Measurements from ENCODE around the gene PAK3. TPM values are rescaled to one million over a fixed set of nuclear protein-coding genes. Genes with fewer than 3 reads are reported as not detected.

Gene PAK3
- total RNA-seq, 1 donor from 2014 or later: 10.8 TPM

GRCh38 chrX:111165902-111166301 is 69.9 kb downstream of the PAK3 start:
- no peak for DNase-seq (ENCODE audit: extremely low spot score, unreplicated experiment)

GRCh38 chrX:111167334-111167733 is 71.3 kb downstream of the PAK3 start:
- no peak for DNase-seq (ENCODE audit: extremely low spot score, unreplicated experiment)
- no peaks in the 10 kb centered on the region for H3K9me3 Mint-ChIP-seq
- no peaks in the 10 kb centered on the region for H3K27me3 Mint-ChIP-seq
- H3K4me3 Mint-ChIP-seq: no peak overlapping the region
- no peaks in the 10 kb centered on the region for H3K36me3 Mint-ChIP-seq
- H3K27ac Mint-ChIP-seq: no peak overlapping the region
- TF ChIP-seq CTCF (conservative IDR thresholded peaks at IDR 0.05): no peak
- H3K4me1 Mint-ChIP-seq (ENCODE audit: unreplicated experiment): no peaks in the 10 kb centered on the region

More at GRCh38 chrX:111165902-111166301, 69.9 kb downstream of the PAK3 start:
- no peaks in the 10 kb centered on the region for H3K9me3 Mint-ChIP-seq
- H3K4me1 Mint-ChIP-seq (ENCODE audit: unreplicated experiment): no peaks in the 10 kb centered on the region
- H3K4me3 Mint-ChIP-seq: no peak overlapping the region
- H3K36me3 Mint-ChIP-seq: no peaks in the 10 kb centered on the region
- H3K27me3 Mint-ChIP-seq: no peaks in the 10 kb centered on the region
- TF ChIP-seq CTCF (conservative IDR thresholded peaks at IDR 0.05): no peak
- no peak overlapping the region for H3K27ac Mint-ChIP-seq

- Mint-ChIP-seq H3K27me3 (no peaks in the 10 kb centered on the region), H3K4me1 (ENCODE audit: unreplicated experiment) (no peaks in the 10 kb centered on the region), H3K36me3 (no peaks in the 10 kb centered on the region), H3K4me3 (no peak overlapping the region), H3K27ac (no peak overlapping the region), H3K9me3 (no peaks in the 10 kb centered on the region)
- TF ChIP-seq CTCF (conservative IDR thresholded peaks at IDR 0.05): peak; percentile 68
- DNase-seq (ENCODE audit: extremely low spot score, unreplicated experiment): no peak
These were observed 72.3 kb downstream of the PAK3 start for GRCh38 chrX:111168314-111168713.

- Mint-ChIP-seq H3K4me1 (ENCODE audit: unreplicated experiment) (no peaks in the 10 kb centered on the region), H3K27me3 (no peaks in the 10 kb centered on the region), H3K27ac (peak overlapping the region; percentile 24), H3K9me3 (no peaks in the 10 kb centered on the region), H3K36me3 (no peaks in the 10 kb centered on the region), H3K4me3 (no peak overlapping the region)
- no peak for DNase-seq (ENCODE audit: extremely low spot score, unreplicated experiment)
- TF ChIP-seq CTCF (conservative IDR thresholded peaks at IDR 0.05): no peak
These were observed 73.2 kb downstream of the PAK3 start for GRCh38 chrX:111169141-111169540.

- H3K27me3 Mint-ChIP-seq: no peaks in the 10 kb centered on the region
- H3K9me3 Mint-ChIP-seq: no peaks in the 10 kb centered on the region
- no peaks in the 10 kb centered on the region for H3K4me1 Mint-ChIP-seq (ENCODE audit: unreplicated experiment)
- no peak for DNase-seq (ENCODE audit: extremely low spot score, unreplicated experiment)
- no peak overlapping the region for H3K4me3 Mint-ChIP-seq
- no peak for TF ChIP-seq CTCF (conservative IDR thresholded peaks at IDR 0.05)
- H3K27ac Mint-ChIP-seq: no peak overlapping the region
- no peaks in the 10 kb centered on the region for H3K36me3 Mint-ChIP-seq
These were observed 74.0 kb downstream of the PAK3 start for GRCh38 chrX:111170017-111170416.

- no peak for DNase-seq (ENCODE audit: extremely low spot score, unreplicated experiment)
- no peak overlapping the region for H3K27ac Mint-ChIP-seq
- peaks cover 18% of the 10 kb centered on the region for H3K4me1 Mint-ChIP-seq (ENCODE audit: unreplicated experiment)
- H3K36me3 Mint-ChIP-seq: no peaks in the 10 kb centered on the region
- no peak overlapping the region for H3K4me3 Mint-ChIP-seq
- H3K27me3 Mint-ChIP-seq: no peaks in the 10 kb centered on the region
- H3K9me3 Mint-ChIP-seq: no peaks in the 10 kb centered on the region
- no peak for TF ChIP-seq CTCF (conservative IDR thresholded peaks at IDR 0.05)
These were observed 84.8 kb downstream of the PAK3 start for GRCh38 chrX:111180750-111181240.
